ENCODE data around the gene CLDN10.
"Not testable (repeated sequence)": the region's sequence is repeated elsewhere in the genome, so short reads cannot be mapped to it uniquely, and the experiment has no call there.

The CLDN10 gene, protein sequence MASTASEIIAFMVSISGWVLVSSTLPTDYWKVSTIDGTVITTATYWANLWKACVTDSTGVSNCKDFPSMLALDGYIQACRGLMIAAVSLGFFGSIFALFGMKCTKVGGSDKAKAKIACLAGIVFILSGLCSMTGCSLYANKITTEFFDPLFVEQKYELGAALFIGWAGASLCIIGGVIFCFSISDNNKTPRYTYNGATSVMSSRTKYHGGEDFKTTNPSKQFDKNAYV

DNA sequence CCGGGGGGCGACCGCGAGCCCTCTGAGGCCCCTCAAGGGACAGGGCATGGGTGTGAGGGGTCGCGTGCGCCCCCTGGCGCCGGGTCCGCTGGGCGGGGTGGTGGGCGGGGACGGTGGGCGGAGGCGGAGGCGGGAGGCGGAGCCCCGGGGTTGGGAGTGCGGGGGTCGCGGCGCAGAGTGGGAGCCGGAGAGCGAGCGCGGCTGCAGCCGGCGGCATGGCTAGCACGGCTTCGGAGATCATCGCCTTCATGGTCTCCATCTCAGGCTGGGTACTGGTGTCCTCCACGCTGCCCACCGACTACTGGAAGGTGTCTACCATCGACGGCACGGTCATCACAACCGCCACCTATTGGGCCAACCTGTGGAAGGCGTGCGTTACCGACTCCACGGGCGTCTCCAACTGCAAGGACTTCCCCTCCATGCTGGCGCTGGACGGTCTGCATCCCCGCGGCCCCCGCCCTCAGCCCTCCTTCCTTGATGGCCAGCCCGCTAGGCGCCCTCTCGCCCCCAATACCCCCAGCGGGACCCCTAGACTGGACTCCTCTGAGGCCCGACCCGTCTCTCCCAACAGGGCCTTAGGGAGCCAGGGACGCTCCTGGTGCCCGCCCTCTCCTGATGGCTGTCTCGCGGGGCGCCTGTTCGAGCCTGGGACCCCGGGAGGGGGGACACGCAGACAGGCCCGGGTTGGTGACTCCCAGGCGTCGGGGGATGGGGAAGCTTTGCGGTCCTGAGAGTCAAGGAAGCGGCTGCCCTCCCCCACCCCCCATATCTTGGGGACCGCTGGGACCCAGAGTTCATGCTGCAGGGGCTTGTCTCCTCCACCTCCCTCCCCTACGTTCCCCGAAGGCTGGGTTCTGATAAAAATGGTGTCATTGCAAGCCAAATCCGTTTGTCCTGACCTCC, at the start of gene CLDN10:
TSS of gene CLDN10 (plus strand) at position 182 of the 903 bp plus-strand sequence. CDS start at position 216, 34 bp downstream.
- no peak for DNase-seq (ENCODE audit: low read depth)

DNA sequence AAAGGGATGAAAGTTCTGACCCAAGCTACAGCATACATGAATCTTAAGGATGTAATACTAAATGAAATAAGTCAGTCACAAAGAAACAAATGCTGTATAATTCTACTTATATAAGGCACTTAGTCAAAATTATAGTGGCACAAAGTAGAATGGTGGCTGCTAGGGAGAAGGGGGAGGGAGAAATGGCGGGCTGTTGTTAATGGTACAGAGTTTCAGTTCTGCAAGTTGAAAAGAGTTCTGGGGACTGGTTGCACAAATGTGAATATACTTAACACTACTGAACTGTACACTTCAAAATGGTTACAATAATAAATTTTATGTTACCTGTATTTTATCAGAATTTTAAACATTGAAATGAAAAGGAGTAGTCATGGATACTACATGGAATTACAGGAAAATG, 48.9 kb upstream of the CLDN10 start:
- no peak for DNase-seq (ENCODE audit: low read depth)

DNA sequence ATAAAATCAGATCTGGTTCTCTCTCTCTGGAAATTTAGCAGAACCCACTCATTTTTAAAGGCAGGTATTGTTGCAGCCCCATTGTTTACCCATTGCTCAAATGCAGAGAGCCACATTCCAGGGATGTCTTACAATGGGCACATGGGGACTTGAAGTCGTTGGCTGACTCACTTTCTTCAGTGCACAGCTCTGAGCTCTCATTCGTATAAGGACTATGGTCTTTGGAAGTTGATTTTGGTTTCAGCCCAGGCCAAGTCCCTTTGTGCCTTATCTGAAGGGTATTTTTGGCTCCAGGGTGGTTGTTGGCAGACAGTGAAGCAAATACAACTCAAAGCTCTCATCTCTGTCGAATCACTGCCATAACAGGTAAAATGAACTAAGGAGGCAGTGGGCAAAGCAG, 47.3 kb upstream of the CLDN10 start:
- DNase-seq (ENCODE audit: low read depth): no peak

DNA sequence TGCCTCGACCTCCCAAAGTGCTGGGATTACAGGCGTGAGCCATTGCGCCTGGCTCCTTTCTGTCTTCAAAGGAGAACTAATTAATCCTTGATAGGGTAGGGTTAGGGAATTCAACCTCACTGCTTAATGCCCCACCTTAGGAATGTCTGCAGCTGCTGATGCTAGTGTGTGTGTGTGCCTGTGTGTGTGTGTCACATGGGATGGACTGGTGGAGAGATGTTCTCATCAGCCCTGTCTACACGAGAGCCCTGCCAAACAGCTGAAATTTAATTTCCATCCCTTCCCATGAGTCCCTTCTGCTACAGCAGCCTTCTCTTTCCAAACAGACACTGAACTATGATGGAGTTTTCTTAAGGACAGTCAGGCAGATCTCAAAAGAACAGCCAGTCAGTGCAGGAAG, 46.5 kb upstream of the CLDN10 start:
- no peak for DNase-seq (ENCODE audit: low read depth)

DNA sequence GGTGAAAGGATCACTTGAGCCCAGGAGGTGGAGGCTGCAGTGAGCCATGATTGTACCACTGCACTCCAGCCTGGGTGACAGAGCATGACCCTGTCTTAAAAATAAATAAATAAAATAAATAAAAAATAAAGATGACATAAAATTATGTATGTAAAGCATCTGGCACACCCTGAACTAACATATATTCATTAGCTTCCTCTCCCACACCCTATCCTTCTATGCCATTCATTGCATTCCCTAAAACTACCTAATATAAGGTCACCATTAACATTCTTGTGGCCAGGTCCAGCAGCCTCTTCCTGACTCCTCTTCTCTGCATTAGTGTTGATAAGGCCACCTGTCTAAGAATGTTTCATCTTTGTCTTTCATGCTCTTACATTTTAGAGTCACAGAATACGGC, 44.5 kb upstream of the CLDN10 start:
- DNase-seq (ENCODE audit: low read depth): no peak

DNA sequence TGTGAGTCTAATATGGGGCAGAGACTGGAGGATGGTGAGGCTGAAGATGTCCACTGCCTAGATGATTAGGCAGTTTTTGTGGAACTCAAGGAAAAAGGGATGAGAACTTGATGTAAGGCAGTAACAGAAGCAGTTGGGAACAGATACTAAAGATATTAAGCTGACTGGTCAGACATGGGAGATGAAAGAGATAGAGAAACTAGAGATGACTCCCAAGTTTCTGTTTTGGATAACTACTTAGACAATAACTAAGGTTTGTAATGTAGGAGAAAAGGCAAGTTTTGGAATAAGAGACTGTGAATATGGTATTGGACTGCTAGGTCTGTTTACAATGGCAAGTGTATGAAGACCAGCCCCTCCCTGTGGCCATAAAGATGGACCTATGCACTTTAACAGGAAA, 43.5 kb upstream of the CLDN10 start:
- DNase-seq (ENCODE audit: low read depth): no peak

DNA sequence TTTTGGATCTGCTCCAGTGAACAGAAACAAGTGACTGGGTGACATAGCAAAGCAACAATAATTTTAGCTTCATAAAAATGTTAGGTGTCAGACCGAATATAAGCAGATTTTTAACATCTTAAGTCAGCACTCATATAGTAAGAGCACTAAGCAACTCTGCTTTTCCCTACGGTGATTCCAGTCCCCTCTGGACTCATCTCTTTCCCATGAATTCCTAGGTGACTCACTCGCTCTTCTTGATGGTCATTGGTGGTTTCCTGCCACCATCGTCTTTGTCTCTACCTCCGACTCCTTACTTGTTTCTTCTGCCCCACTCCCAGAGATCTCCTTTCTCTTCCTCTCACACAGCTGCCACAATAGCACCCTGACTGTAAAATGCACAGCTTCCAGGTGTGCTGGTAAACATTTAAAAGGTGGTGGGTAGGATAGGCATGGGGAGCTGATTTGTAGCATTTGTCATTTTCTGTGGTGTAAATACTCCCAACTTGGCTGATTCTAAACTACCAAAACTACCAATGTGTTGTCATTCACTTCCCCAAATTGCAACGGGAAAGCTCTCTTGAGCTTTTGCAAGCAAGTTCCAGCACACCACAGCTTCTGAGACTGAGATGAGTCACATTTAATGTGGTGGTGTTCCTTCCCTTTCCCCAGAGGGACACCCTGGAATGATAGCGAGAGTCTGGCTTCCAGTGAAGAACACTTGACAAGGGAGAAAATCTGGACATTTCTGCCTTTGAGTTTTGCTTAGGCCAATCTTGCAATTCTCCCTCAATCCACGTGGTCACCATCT, 42.8 kb upstream of the CLDN10 start:
- DNase-seq (ENCODE audit: low read depth): no peak

- DNase-seq (ENCODE audit: low read depth): no peak
These were observed 41.6 kb upstream of the CLDN10 start for GRCh38 chr13:95510950-95511349.

DNA sequence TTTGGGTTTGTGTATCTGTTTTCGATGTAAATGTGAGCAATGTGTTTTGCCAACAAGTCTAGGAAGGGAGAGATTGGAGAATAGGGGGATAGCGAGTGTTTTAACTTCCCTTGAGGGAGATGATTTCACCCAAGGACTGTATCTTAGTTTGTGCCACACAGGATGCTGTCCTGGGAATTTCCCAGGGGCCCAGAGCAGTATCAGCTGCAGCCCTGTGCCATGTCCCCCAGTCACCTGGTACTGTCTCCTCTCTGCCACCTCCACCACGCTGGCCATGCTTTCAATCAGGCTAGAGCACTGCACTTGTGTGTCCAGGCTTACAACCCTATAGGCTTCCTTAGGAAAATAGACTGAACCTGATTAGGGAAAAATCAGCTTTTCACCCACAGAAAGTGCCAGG, 40.1 kb upstream of the CLDN10 start:
- no peak for DNase-seq (ENCODE audit: low read depth)

GRCh38 chr13:95512957-95513356, 39.6 kb upstream of the CLDN10 start:
- no peak for DNase-seq (ENCODE audit: low read depth)

GRCh38 chr13:95515606-95516005, 36.9 kb upstream of the CLDN10 start:
- not testable (repeated sequence) for DNase-seq (ENCODE audit: low read depth)

- no peak for DNase-seq (ENCODE audit: low read depth)
These were observed 36.5 kb upstream of the CLDN10 start for GRCh38 chr13:95516021-95516420.

- no peak for DNase-seq (ENCODE audit: low read depth)
These were observed 36.0 kb upstream of the CLDN10 start for GRCh38 chr13:95516492-95516891.

DNA sequence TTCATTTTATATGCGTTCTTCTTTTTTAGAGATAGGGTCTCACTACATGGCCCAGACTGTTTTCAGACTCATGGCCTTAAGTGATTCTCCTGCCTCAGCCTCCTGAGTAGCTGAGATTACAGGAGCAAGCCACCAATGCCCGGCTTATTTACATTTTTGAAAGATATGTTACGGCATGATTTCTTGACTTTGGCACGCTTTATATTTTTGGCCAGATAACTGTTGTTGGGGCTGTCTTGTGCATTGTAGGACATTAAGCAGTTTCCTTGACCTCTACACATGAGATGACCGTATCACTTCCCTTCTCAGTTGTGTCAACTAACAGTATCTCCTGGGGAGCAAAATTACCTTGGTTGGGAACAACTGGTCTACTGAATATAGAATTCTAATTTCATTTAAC, 28.9 kb upstream of the CLDN10 start:
- DNase-seq (ENCODE audit: low read depth): no peak

- DNase-seq (ENCODE audit: low read depth): no peak
These were observed 28.1 kb upstream of the CLDN10 start for GRCh38 chr13:95524264-95524901.

DNA sequence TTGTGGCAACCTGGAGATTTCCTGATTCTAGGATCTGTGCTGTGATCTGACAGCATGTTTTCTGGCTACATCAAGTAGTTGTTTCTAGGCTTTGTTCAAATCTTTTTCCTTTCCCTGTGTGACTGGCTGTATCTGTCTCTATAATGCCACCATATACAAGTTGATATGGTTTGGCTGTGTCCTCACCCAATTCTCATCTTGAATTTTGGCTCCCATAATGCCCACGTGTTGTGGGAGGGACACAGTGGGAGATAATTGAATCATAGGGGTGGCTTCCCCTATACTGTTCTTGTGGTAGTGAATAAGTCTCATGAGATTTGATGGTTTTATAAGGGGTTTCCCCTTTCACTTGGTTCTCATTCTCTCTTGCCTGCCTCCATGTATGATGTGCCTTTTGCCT, 24.6 kb upstream of the CLDN10 start:
- DNase-seq (ENCODE audit: low read depth): no peak

DNA sequence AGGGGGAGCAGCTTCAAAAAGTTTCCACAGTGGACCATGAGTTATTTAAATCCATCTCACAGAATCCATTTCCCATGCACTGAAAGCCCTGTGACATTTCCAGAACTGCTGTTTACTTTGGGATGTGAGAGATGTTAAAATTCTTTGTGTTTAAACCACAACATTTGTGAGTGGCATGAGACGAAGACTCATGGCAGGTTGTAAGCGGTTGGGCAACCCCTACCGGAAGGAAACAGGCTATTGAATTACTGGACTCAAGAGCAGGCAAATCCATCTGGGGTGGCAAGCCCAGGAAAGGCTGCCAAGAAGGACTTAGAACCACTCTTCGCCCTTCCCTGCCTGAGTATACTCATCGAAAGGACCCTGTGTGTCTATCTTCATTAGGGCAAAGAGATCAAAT, 22.3 kb upstream of the CLDN10 start:
- no peak for DNase-seq (ENCODE audit: low read depth)

DNA sequence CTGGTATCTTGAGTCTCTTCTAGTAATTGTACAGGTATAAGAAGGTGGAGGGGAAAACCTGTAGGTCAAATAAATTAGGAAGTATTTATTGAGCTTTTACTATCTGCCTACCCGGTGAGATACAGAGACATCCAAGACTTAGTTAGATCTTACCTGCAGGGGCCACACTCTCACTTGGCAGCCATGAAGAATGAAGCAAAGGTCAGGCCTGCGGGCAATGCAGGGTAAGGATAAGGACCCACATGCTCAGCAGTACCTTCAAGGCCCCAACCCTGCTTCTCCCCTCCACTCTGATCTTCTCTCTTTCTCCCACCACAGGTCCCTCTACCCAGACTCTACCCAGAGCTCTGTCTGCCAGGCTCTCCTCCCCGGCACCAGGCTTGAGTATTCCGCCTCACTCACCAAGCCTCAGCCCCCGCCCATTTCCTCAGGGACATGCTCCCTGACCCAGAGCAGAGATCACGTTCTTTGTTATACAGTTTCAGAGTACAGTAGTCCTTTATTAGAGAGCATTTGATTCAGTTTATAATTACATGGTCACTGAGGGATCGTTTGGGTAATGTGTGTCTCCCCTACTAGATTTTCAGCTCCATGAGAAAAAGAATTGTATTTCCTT, 18.9 kb upstream of the CLDN10 start:
- DNase-seq (ENCODE audit: low read depth): no peak

- no peak for DNase-seq (ENCODE audit: low read depth)
These were observed 17.3 kb upstream of the CLDN10 start for GRCh38 chr13:95535243-95535642.

DNA sequence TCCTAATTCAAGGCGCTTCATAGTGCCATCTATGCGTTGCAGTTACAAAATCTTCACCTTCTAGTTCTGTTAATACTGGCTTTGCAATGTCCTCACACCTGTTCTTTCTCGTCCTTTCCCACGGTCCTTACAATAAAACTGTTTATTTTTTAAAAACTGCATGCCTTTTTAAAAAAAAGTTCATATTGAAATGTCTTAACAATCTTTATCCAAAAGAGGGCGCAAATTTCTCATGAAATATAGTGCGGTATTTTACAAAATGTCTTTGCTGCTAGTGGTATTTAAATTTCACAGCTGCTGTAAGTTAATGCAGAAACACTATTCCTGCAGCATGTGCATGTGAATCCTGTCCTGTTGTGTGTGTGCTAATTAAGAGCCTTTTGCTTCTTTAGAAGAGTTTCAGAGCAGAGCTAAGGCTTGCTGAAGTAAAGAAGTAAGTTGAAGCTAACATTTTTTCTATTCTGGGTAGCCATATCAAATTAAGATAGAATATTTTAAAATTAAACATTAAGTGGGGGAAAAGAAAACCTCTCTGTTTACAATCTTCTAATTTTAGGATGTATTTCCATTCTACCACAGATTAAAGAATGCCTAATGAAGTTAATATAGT, 15.8 kb upstream of the CLDN10 start:
- DNase-seq (ENCODE audit: low read depth): no peak

DNA sequence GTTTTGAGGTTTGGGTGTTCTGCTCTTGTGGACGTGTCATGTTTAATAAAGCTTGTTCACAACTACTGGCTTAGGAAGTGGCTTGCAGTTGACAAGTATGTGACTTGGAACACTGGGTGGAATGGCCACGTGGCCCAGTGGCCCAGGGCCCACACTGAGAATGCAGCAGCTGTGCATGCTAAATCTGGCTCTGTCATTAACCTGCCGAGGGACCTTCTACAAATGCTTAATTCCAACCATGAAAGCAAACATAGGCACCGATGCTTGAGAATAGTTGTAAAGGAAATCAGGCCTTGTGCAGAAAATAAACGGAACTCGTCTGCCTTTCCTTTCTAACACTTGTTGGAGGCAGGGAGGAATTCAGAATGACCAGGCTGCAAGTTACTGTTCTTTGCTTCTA, 11.6 kb upstream of the CLDN10 start:
- no peak for DNase-seq (ENCODE audit: low read depth)
